GM10248 (cell line): Measurements from ENCODE around the gene NMS.
"Not testable (repeated sequence)": the region's sequence is repeated elsewhere in the genome, so short reads cannot be mapped to it uniquely, and the experiment has no call there.

Experiments
- CTCF ChIA-PET: fragments of 300-600 bp; sonication (Branson Sonifier 250); formaldehyde crosslinking; extraction: SDS; loops from one replicate; lab custom pipeline; 2021; ENCODE audit warnings: antibody characterized with exemption; lab: Yijun Ruan, JAX
- POLR2A ChIA-PET: fragments of 350-650 bp; sonication (Branson Sonifier 250); formaldehyde crosslinking; extraction: SDS; loops from one replicate; lab custom pipeline; 2020; ENCODE audit warnings: antibody characterized with exemption; lab: Yijun Ruan, JAX
- DNase-seq: peaks from one replicate; pipeline ENCODE4 v3.0.0; 2012; ENCODE audit errors: extremely low spot score
- CTCF ChIP-seq: IDR thresholded peaks from 2 replicates; pipeline ENCODE4 v1.5.1; 2012; ENCODE audit warnings: mild to moderate bottlenecking, low read depth; ENCODE audit errors: extremely low read depth, missing control alignments, control extremely low read depth

NMS gene

GRCh38 chr2:100446696-100447095 is 23.6 kb upstream of the NMS start:
- CTCF ChIA-PET: no interaction called here
- DNase-seq: no peak
- POLR2A ChIA-PET: no interaction called here
- TF ChIP-seq CTCF: no peak

GRCh38 chr2:100451092-100451491 is 19.2 kb upstream of the NMS start:
- CTCF ChIA-PET: interaction anchor here (1.2 to 1.8 kb wide), 3 partner anchors 10 to 43 kb away, joined by 3 to 7 read pairs (median 3); no protein-coding TSS in a partner anchor
- POLR2A ChIA-PET: no interaction called here
- no peak for DNase-seq
- TF ChIP-seq CTCF: no peak

GRCh38 chr2:100451734-100452133 is 18.5 kb upstream of the NMS start:
- ChIA-PET POLR2A (no interaction called here), CTCF (interaction anchor here (1.3 to 1.8 kb wide), 2 partner anchors 10 to 43 kb away, joined by 3 to 7 read pairs; no protein-coding TSS in a partner anchor)
- no peak for DNase-seq
- no peak for TF ChIP-seq CTCF

GRCh38 chr2:100453853-100454252 is 16.4 kb upstream of the NMS start:
- POLR2A ChIA-PET: no interaction called here
- CTCF ChIA-PET: interaction anchor here (1.4 kb wide), 1 partner anchor 19 kb away, joined by 4 read pairs; no protein-coding TSS in a partner anchor
- no peak for DNase-seq
- TF ChIP-seq CTCF: no peak

- DNase-seq, CTCF ChIA-PET, POLR2A ChIA-PET: not testable (repeated sequence)
Observed at GRCh38 chr2:100456357-100456756, 13.9 kb upstream of the NMS start.

GRCh38 chr2:100460904-100461530 is 9.3 kb upstream of the NMS start:
- ChIA-PET POLR2A (no interaction called here), CTCF (interaction anchor here (0.9 kb wide), 1 partner anchor 116 kb away, joined by 3 read pairs; no protein-coding TSS in a partner anchor)
- TF ChIP-seq CTCF: no peak
- DNase-seq: no peak

GRCh38 chr2:100470898-100471514 is 724 bp downstream of the NMS start:
- POLR2A ChIA-PET: no interaction called here
- CTCF ChIA-PET: interaction anchor here (0.9 to 1.3 kb wide), 2 partner anchors 12 to 20 kb away, joined by 3 read pairs; no protein-coding TSS in a partner anchor
- TF ChIP-seq CTCF: no peak
- DNase-seq: no peak
